ENCODE results near the gene STUM. TPM values are rescaled to one million over a fixed set of nuclear protein-coding genes. Genes with fewer than 3 reads are reported as not detected.

The STUM gene
- total and polyA plus RNA-seq, 12 donors = 0.13 to 0.44 (median 0.24) TPM; not detected in 1

DNA sequence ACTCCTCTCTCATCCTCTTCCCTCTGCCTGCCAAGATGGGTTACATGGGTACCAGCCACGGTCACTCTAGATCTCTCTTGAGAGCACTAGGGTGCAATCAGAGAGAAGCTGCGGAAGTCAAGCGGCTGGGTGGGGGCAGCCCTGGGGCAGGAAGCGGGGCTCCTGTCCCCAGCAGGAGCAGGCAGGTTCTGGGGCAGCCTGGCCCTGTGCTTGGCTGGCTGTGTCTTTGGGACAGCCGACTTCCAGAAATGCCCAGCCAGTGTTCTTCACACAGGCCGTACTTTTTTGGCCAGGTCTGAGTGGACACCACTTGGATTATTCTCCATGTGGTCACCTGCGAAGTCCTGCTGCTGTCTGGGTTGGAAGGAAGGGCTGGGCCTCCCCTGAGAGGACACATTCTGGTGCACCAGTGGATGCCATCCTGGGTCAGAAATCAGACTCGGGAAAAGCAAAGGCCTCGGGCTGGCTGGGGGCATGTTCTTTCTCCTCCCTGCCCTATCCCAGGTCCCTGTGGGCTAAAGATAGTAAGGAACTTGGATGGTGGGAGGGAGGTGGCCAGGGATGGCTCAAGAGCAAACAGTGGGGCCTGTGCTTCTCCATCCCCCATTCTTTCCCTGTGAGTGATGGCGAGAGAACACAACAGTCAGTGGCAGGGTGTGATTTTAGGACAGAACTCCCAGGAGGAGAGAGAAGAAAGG, 96.9 kb downstream of the STUM start:
- intact Hi-C loops (cut with DNase I) = loop anchor here in 1 of 2 donors (10.0 kb wide), 1 partner anchor 49 kb away; no protein-coding TSS in a partner anchor
- TF ChIP-seq, protein P1, sequence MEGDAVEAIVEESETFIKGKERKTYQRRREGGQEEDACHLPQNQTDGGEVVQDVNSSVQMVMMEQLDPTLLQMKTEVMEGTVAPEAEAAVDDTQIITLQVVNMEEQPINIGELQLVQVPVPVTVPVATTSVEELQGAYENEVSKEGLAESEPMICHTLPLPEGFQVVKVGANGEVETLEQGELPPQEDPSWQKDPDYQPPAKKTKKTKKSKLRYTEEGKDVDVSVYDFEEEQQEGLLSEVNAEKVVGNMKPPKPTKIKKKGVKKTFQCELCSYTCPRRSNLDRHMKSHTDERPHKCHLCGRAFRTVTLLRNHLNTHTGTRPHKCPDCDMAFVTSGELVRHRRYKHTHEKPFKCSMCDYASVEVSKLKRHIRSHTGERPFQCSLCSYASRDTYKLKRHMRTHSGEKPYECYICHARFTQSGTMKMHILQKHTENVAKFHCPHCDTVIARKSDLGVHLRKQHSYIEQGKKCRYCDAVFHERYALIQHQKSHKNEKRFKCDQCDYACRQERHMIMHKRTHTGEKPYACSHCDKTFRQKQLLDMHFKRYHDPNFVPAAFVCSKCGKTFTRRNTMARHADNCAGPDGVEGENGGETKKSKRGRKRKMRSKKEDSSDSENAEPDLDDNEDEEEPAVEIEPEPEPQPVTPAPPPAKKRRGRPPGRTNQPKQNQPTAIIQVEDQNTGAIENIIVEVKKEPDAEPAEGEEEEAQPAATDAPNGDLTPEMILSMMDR (IDR thresholded peaks at IDR 0.05) = no peak
- TF ChIP-seq POLR2A (IDR thresholded peaks at IDR 0.05) = no peak
- Histone ChIP-seq H3K4me3 (no peak overlapping the region), H3K4me1 (replicated peaks in 1 of 2) (no peaks in the 10 kb centered on the region), H3K9me3 (replicated peaks in 1 of 3) (no peaks in the 10 kb centered on the region), H3K36me3 (replicated peaks in 1 of 2) (peaks cover 0 to 18% of the 10 kb centered on the region in 2 donors), H3K27me3 (no peaks in the 10 kb centered on the region), H3K27ac (no peak overlapping the region)
- DNase-seq = no peak
- WGBS, 4 donors = 79 to 93% (median 90%) methylated on average over 4 to 10 of the region's 10 CpGs

DNA sequence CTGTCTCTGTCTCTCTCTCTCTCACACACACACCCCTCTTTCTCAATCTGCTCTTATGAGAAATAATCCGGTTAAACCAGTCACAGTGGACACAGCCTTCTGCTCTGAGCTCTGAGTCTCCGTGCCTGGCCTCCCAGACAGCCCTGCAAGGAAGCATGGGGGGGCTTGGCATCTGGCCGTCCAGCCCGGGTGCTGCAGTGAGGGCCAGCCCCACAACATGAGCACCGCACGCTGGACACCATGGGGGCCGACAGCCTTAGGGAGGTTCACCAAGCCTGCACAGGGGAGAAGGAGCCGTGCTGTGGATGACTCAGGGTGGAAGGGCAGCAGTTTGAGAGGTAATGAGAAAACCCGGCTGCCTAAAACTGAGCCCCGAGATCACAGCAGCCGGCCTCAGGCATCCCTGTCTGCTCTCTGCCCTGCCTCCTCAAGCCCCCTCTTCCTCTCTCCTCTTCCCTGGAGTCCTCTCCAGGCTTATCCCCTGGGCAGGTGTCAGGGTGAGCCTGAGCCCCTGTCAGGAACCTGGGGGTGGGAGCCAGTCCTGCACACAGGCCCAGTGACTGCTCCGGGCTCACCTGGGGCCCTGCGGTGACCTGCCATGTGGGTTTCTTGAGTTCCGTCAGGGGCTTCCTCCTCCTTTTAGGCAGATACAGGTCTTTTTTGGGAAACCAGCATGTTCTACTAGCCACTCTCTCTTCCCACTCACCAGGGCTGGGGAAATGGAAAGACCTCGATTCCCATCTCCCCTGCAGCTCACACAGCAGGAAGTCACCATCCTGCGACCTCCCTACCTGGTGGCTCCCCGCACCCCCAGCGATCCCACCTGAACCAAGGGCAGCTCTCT, 97.7 kb downstream of the STUM start:
- TF ChIP-seq POLR2A (IDR thresholded peaks at IDR 0.05) = no peak
- TF ChIP-seq, protein P1 (IDR thresholded peaks at IDR 0.05) = no peak
- Histone ChIP-seq H3K4me3 (no peak overlapping the region), H3K27ac (no peak overlapping the region), H3K9me3 (replicated peaks in 1 of 3) (no peaks in the 10 kb centered on the region), H3K27me3 (no peaks in the 10 kb centered on the region), H3K36me3 (replicated peaks in 1 of 2) (peaks cover 0 to 18% of the 10 kb centered on the region in 2 donors), H3K4me1 (replicated peaks in 1 of 2) (no peaks in the 10 kb centered on the region)
- no peak for DNase-seq
- intact Hi-C loops (cut with DNase I) = loop anchor here in 1 of 2 donors (10.0 kb wide), 1 partner anchor 49 kb away; no protein-coding TSS in a partner anchor
- 82 to 92% (median 89%) methylated on average over 15 to 18 of the region's 18 CpGs for WGBS, 4 donors

DNA sequence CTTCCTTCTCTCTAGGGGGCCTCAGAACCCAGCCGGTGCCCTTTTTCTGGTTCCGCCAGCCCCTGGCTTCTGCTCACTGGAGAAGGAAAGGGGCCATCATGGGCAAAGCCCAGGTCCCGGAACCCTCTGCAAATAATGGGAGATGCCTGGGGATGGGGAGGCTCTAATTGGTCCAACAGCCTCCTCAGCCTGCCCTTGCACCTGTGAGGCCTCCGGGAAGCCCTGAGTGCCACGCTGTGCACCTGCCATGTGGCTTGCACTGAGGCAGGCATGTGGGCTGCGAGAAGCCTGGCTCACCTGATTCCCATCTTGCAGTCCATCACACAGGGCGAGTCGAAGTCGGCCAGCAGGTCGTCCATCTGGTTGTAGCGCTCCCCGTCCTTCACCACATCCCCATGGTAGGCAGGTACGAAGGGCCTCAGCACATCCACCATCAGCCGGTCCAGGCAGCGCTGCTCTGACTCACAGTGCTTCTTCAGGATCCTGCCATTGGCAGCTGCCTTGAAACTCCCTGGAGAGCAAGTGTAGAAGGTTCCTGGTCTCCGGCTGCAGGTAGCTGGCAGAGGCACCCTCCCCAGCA, 98.4 kb downstream of the STUM start:
- Histone ChIP-seq H3K9me3 (replicated peaks in 1 of 3) (no peaks in the 10 kb centered on the region), H3K4me1 (replicated peaks in 1 of 2) (no peaks in the 10 kb centered on the region), H3K27ac (no peak overlapping the region), H3K27me3 (no peaks in the 10 kb centered on the region), H3K36me3 (replicated peaks in 1 of 2) (peaks cover 0 to 18% of the 10 kb centered on the region in 2 donors), H3K4me3 (no peak overlapping the region)
- TF ChIP-seq POLR2A (IDR thresholded peaks at IDR 0.05) = no peak
- TF ChIP-seq, protein P1 (IDR thresholded peaks at IDR 0.05) = no peak
- 90 to 94% (median 94%) methylated on average over 10 to 16 of the region's 16 CpGs for WGBS, 4 donors
- no peak for DNase-seq
- intact Hi-C loops (cut with DNase I) = loop anchor here in 1 of 2 donors (10.0 kb wide), 1 partner anchor 48 kb away; no protein-coding TSS in a partner anchor

DNA sequence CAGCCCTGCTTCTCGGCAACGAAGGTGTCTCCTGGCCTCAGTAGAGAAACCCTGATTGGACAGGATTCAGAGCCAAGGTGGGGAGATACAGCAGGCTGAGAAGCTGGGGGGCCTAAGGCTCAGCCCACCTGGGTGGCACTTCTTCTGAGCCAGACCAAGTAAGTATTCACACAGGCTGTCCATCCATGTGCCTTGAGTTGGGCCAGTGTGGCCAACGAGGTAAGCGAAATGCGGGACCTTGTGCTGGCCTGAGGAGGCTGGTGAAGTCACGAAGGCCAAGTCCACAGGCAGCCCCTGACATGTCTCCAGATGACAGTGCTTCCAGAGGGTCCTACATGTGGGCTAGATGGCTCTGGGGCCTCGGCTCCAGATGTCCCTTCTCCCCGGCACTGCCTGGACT, 99.2 kb downstream of the STUM start:
- Histone ChIP-seq H3K27ac (no peak overlapping the region), H3K36me3 (replicated peaks in 1 of 2) (peaks cover 0 to 18% of the 10 kb centered on the region in 2 donors), H3K27me3 (no peaks in the 10 kb centered on the region), H3K4me1 (replicated peaks in 1 of 2) (no peaks in the 10 kb centered on the region), H3K9me3 (replicated peaks in 1 of 3) (no peaks in the 10 kb centered on the region), H3K4me3 (no peak overlapping the region)
- 94 to 98% (median 96%) methylated on average over 6 to 8 of the region's 8 CpGs for WGBS, 4 donors
- TF ChIP-seq POLR2A (IDR thresholded peaks at IDR 0.05) = no peak
- TF ChIP-seq, protein P1 (IDR thresholded peaks at IDR 0.05) = no peak
- no peak for DNase-seq
- intact Hi-C loops (cut with DNase I) = loop anchor here in 1 of 2 donors (10.0 kb wide), 1 partner anchor 47 kb away; no protein-coding TSS in a partner anchor

All from adrenal gland (tissue), 12 donors.